Measurements from ENCODE around the gene ZNF385C.

GRCh38 chr17:41985919-41986318 is 112.4 kb downstream of the ZNF385C start:
- TF ChIP-seq, protein P1, sequence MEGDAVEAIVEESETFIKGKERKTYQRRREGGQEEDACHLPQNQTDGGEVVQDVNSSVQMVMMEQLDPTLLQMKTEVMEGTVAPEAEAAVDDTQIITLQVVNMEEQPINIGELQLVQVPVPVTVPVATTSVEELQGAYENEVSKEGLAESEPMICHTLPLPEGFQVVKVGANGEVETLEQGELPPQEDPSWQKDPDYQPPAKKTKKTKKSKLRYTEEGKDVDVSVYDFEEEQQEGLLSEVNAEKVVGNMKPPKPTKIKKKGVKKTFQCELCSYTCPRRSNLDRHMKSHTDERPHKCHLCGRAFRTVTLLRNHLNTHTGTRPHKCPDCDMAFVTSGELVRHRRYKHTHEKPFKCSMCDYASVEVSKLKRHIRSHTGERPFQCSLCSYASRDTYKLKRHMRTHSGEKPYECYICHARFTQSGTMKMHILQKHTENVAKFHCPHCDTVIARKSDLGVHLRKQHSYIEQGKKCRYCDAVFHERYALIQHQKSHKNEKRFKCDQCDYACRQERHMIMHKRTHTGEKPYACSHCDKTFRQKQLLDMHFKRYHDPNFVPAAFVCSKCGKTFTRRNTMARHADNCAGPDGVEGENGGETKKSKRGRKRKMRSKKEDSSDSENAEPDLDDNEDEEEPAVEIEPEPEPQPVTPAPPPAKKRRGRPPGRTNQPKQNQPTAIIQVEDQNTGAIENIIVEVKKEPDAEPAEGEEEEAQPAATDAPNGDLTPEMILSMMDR (IDR thresholded peaks at IDR 0.05): no peak
- TF ChIP-seq POLR2A (IDR thresholded peaks at IDR 0.05) (no peak), EP300 (IDR thresholded peaks at IDR 0.05) (no peak), POLR2AphosphoS5 (IDR thresholded peaks at IDR 0.05) (no peak)
